Spleen (tissue), 11 donors: Measurements from ENCODE around the gene NR1D2. TPM values are rescaled to one million over a fixed set of nuclear protein-coding genes. Genes with fewer than 3 reads are reported as not detected.
"Not testable (repeated sequence)": the region's sequence is repeated elsewhere in the genome, so short reads cannot be mapped to it uniquely, and the experiment has no call there.

Source experiments
- DNase-seq: peaks from one replicate; pipeline ENCODE4 v3.0.0-alpha.2; 2020
- H3K27ac ChIP-seq, 8 donors: fragments of 200-600 bp; sonication (generic) in 7 of 8; 1 replicate in 4 of 8; 2 replicates in 4 of 8; pipeline versions ENCODE4 v1.5.0 to v1.8.0; 2016 to 2021; ENCODE audit warnings: inconsistent platforms in 4 of 8, mild to moderate bottlenecking in 4 of 8, moderate library complexity in 1 of 8
- H3K27me3 ChIP-seq, 7 donors: fragments of 200-600 bp; sonication (generic) in 6 of 7; replicated peaks in 1 of 7; 1 replicate in 4 of 7; 2 replicates in 3 of 7; pipeline versions ENCODE4 v1.5.0 to v1.8.0; 2016 to 2021; ENCODE audit warnings: inconsistent platforms in 3 of 7, mild to moderate bottlenecking in 1 of 7
- H3K36me3 ChIP-seq, 6 donors: fragments of 200-600 bp; sonication (generic) in 5 of 6; 1 replicate in 4 of 6; 2 replicates in 2 of 6; pipeline versions ENCODE4 v1.5.0 to v1.8.0; 2016 to 2021; ENCODE audit warnings: inconsistent platforms in 2 of 6
- H3K4me1 ChIP-seq, 6 donors: fragments of 200-600 bp; sonication (generic) in 5 of 6; 1 replicate in 3 of 6; 2 replicates in 3 of 6; pipeline versions ENCODE4 v1.5.0 to v1.8.0; 2016 to 2021; ENCODE audit warnings: inconsistent platforms in 3 of 6
- H3K4me3 ChIP-seq, 8 donors: fragments of 200-600 bp; sonication (generic) in 7 of 8; 1 replicate in 4 of 8; 2 replicates in 4 of 8; pipeline versions ENCODE4 v1.5.0 to v1.8.0; 2016 to 2021; ENCODE audit warnings: inconsistent platforms in 4 of 8, mild to moderate bottlenecking in 4 of 8, moderate library complexity in 2 of 8
- H3K9me3 ChIP-seq, 8 donors: fragments of 200-600 bp; sonication (generic) in 7 of 8; 1 replicate in 4 of 8; 2 replicates in 4 of 8; pipeline versions ENCODE4 v1.5.0 to v1.8.0; 2016 to 2021; ENCODE audit warnings: inconsistent platforms in 4 of 8
- CTCF ChIP-seq, 11 experiments: fragments of 200-600 bp in 7 of 11; fragments of 450-650 bp in 4 of 11; sonication (generic) in 4 of 11; IDR thresholded peaks in 8 of 11; conservative IDR thresholded peaks in 3 of 11; 1 replicate in 7 of 11; 2 replicates in 4 of 11; pipeline versions ENCODE4 v1.4.0 to v1.8.0; 2016 to 2021; ENCODE audit warnings: antibody characterized with exemption in 11 of 11, inconsistent platforms in 4 of 11, mild to moderate bottlenecking in 1 of 11
- POLR2A ChIP-seq, 3 donors: fragments of 450-650 bp; IDR thresholded peaks; one replicate each; pipeline ENCODE4 v1.5.1; 2017; ENCODE audit warnings: antibody characterized with exemption in 3 of 3, mild to moderate bottlenecking in 1 of 3
- POLR2AphosphoS5 ChIP-seq, 3 donors: sonication (generic); formaldehyde crosslinking; IDR thresholded peaks; one replicate each; pipeline ENCODE4 v1.5.1; 2017; ENCODE audit warnings: antibody characterized with exemption in 3 of 3
- WGBS, 5 donors: extraction: QIAGEN DNeasy Blood & Tissue Kit in 3 of 5; methylation state at CpG; one replicate each; pipeline versions ENCODE4 v1.1.5 to v1.1.7; 2013 to 2018; 5-methylcytosine and 5-hydroxymethylcytosine counted together
- intact Hi-C: fragments of 100-400 bp; cut with DNase I; formaldehyde crosslinking; loops from one replicate; pipeline ENCODE4 v1.15.0; 2023; ENCODE audit warnings: low total_unique reads
- polyA plus RNA-seq, 3 donors: library from polyadenylated mRNA; stranded (reverse); fragments of 200-250 nt; gene quantifications; one replicate each; pipeline ENCODE4 v1.2.1, GENCODE V29; 2013
- total RNA-seq, 7 donors: library from RNA; depleted of rRNA in 3 of 7; stranded (reverse); fragments of >200 nt in 3 of 7; fragmentation: NEBNext Ultra II Directional in 4 of 7; extraction: Animal tissue kit (Norgen Biotek cat#: 25700) in 4 of 7; gene quantifications; one replicate each; pipeline versions ENCODE4 v1.1.0 to v1.2.1, GENCODE V29; 2016 to 2021
- donor health status: healthy with polysubstance abuse.
- donor health status: DM: no; HTN: no; CAD: no; lungs with moderate emphysema.
- donor health status: DM: no; HTN: no; CAD: no.
- donor health status: Bipolar disorder and iron deficiency.
- donor health status: healthy.
- donor health status: DM: no; HTN: no; CAD: no.
- donor health status: DM: yes; HTN: yes; CAD: no.

Gene NR1D2
- total and polyA plus RNA-seq, 10 donors, result 6.1 to 44.4 (median 33.3) TPM

GRCh38 chr3:23911397-23911796 lies 33.7 kb upstream of the NR1D2 start:
- DNase-seq, result no peak
- peaks cover 0 to 39% (median 6%) of the 10 kb centered on the region in 6 donors for H3K36me3 ChIP-seq
- H3K9me3 ChIP-seq, result no peaks in the 10 kb centered on the region
- H3K27me3 ChIP-seq, result no peaks in the 10 kb centered on the region
- intact Hi-C loops, result no loop called here
- peaks cover 7 to 24% (median 18%) of the 10 kb centered on the region in 6 donors for H3K4me1 ChIP-seq
- 89 to 100% (median 95%) methylated on average over 2 of the region's 2 CpGs for WGBS, 5 donors
- no peak overlapping the region for H3K27ac ChIP-seq
- no peak for TF ChIP-seq POLR2A (IDR thresholded peaks at IDR 0.05)
- no peak for TF ChIP-seq CTCF (IDR thresholded peaks at IDR 0.05 in 8 of 11, conservative IDR thresholded peaks at IDR 0.05 in 3 of 11)
- TF ChIP-seq POLR2AphosphoS5 (IDR thresholded peaks at IDR 0.05), result no peak
- no peak overlapping the region for H3K4me3 ChIP-seq

DNA sequence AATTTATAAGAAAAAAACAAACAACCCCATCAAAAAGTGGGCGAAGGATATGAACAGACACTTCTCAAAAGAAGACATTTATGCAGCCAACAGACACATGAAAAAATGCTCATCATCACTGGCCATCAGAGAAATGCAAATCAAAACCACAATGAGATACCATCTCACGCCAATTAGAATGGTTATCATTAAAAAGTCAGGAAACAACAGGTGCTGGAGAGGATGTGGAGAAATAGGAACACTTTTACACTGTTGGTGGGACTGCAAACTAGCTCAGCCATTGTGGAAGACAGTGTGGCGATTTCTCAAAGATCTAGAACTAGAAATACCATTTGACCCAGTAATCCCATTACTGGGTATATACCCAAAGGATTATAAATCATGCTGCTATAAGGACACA lies 32.8 kb upstream of the NR1D2 start:
- H3K4me3 ChIP-seq, DNase-seq, H3K9me3 ChIP-seq, H3K27ac ChIP-seq, intact Hi-C loops, H3K27me3 ChIP-seq: not testable (repeated sequence)
- Histone ChIP-seq H3K4me1 (peaks cover 7 to 24% (median 20%) of the 10 kb centered on the region in 6 donors), H3K36me3 (peaks cover 0 to 33% (median 6%) of the 10 kb centered on the region in 6 donors)
- 76 to 96% (median 90%) methylated on average over 3 of the region's 3 CpGs for WGBS, 5 donors

GRCh38 chr3:23913182-23913581 lies 31.9 kb upstream of the NR1D2 start:
- WGBS, 5 donors, result 88 to 94% (median 90%) methylated on average over 1 of the region's 1 CpG
- no peak for DNase-seq
- no peak for TF ChIP-seq CTCF (IDR thresholded peaks at IDR 0.05 in 8 of 11, conservative IDR thresholded peaks at IDR 0.05 in 3 of 11)
- TF ChIP-seq POLR2A (IDR thresholded peaks at IDR 0.05), result no peak
- TF ChIP-seq POLR2AphosphoS5 (IDR thresholded peaks at IDR 0.05), result no peak
- peaks cover 0 to 32% (median 6%) of the 10 kb centered on the region in 6 donors for H3K36me3 ChIP-seq
- intact Hi-C loops, result no loop called here
- H3K4me3 ChIP-seq, result no peak overlapping the region
- no peaks in the 10 kb centered on the region for H3K9me3 ChIP-seq
- H3K27ac ChIP-seq, result no peak overlapping the region
- no peaks in the 10 kb centered on the region for H3K27me3 ChIP-seq
- H3K4me1 ChIP-seq, result peaks cover 9 to 32% (median 24%) of the 10 kb centered on the region in 6 donors

GRCh38 chr3:23913873-23914743 lies 31.0 kb upstream of the NR1D2 start:
- intact Hi-C loops, result no loop called here
- Histone ChIP-seq H3K4me1 (peaks cover 17 to 42% (median 34%) of the 10 kb centered on the region in 6 donors), H3K36me3 (peaks cover 0 to 35% (median 12%) of the 10 kb centered on the region in 6 donors), H3K4me3 (no peak overlapping the region), H3K27me3 (no peaks in the 10 kb centered on the region), H3K9me3 (no peaks in the 10 kb centered on the region), H3K27ac (no peak overlapping the region)
- no peak for DNase-seq
- TF ChIP-seq CTCF (IDR thresholded peaks at IDR 0.05 in 8 of 11, conservative IDR thresholded peaks at IDR 0.05 in 3 of 11) (no peak), POLR2AphosphoS5 (IDR thresholded peaks at IDR 0.05) (no peak), POLR2A (IDR thresholded peaks at IDR 0.05) (no peak)
- 77 to 86% (median 81%) methylated on average over 3 of the region's 3 CpGs for WGBS, 5 donors
